ENCODE measurements around the gene DDX24. TPM values are rescaled to one million over a fixed set of nuclear protein-coding genes. Genes with fewer than 3 reads are reported as not detected.

DDX24 gene
- total and polyA plus RNA-seq, 9 of the 15 experiments (the other 6 are each of a cell fraction or from before 2014, with no cell fraction given) = 82.4 to 175 (median 122) TPM

DNA sequence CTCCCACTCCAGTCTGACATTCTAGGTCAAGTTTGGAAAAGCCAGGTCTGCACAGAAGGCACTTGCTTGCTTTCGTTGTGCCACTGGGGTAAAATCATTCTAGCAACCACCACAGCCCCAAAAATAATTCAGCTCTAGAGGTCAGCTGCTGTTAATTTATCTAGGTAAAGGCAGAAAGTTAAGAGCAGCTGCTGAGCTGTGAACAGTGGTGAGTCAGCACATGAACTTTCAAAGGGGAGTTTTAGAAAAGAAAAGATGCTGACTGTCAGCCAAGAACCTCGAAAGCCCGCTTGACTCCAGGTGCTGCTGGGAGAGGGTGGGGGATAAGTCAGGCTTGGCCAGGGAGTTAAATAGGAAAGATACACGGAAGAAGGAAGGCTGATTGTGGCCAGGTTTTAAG is 71.2 kb downstream of the DDX24 start (continued):
- TF ChIP-seq, protein P1, sequence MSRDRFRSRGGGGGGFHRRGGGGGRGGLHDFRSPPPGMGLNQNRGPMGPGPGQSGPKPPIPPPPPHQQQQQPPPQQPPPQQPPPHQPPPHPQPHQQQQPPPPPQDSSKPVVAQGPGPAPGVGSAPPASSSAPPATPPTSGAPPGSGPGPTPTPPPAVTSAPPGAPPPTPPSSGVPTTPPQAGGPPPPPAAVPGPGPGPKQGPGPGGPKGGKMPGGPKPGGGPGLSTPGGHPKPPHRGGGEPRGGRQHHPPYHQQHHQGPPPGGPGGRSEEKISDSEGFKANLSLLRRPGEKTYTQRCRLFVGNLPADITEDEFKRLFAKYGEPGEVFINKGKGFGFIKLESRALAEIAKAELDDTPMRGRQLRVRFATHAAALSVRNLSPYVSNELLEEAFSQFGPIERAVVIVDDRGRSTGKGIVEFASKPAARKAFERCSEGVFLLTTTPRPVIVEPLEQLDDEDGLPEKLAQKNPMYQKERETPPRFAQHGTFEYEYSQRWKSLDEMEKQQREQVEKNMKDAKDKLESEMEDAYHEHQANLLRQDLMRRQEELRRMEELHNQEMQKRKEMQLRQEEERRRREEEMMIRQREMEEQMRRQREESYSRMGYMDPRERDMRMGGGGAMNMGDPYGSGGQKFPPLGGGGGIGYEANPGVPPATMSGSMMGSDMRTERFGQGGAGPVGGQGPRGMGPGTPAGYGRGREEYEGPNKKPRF (IDR thresholded peaks at IDR 0.05; ENCODE audit: low read depth, low read length) = no peak
- TF ChIP-seq NBN (IDR thresholded peaks at IDR 0.05; ENCODE audit: low read depth) (no peak), CBX3 (IDR thresholded peaks at IDR 0.05; ENCODE audit: borderline replicate concordance in 1 of 2, low read length in 2 of 2) (no peak), CHCHD3 (CRISPR knock-in tag; IDR thresholded peaks at IDR 0.05) (no peak), PTBP1 (IDR thresholded peaks at IDR 0.05; ENCODE audit: low read depth, low read length) (no peak), MED1 (CRISPR knock-in tag; IDR thresholded peaks at IDR 0.05; ENCODE audit: borderline replicate concordance) (no peak), C11orf30 (IDR thresholded peaks at IDR 0.05; ENCODE audit: low read depth) (peak; percentile 35; the same call in 1 of the 2 replicates), ZNF507 (tag; conservative IDR thresholded peaks at IDR 0.05) (no peak), ZNF316 (IDR thresholded peaks at IDR 0.05) (0 out of 2 replicates have a peak, but pooled peaks have one; percentile 29), HOXB6 (CRISPR knock-in tag; IDR thresholded peaks at IDR 0.05; ENCODE audit: borderline replicate concordance) (no peak), OTX1 (CRISPR knock-in tag; IDR thresholded peaks at IDR 0.05) (no peak), MCM2 (IDR thresholded peaks at IDR 0.05; ENCODE audit: low read depth) (no peak), POLR2AphosphoS2 (IDR thresholded peaks at IDR 0.05; ENCODE audit: low read length) (no peak)
- TF ChIP-seq, protein P2, sequence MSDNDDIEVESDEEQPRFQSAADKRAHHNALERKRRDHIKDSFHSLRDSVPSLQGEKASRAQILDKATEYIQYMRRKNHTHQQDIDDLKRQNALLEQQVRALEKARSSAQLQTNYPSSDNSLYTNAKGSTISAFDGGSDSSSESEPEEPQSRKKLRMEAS (CRISPR knock-in tag; IDR thresholded peaks at IDR 0.05) = no peak
- TF ChIP-seq, protein P3, sequence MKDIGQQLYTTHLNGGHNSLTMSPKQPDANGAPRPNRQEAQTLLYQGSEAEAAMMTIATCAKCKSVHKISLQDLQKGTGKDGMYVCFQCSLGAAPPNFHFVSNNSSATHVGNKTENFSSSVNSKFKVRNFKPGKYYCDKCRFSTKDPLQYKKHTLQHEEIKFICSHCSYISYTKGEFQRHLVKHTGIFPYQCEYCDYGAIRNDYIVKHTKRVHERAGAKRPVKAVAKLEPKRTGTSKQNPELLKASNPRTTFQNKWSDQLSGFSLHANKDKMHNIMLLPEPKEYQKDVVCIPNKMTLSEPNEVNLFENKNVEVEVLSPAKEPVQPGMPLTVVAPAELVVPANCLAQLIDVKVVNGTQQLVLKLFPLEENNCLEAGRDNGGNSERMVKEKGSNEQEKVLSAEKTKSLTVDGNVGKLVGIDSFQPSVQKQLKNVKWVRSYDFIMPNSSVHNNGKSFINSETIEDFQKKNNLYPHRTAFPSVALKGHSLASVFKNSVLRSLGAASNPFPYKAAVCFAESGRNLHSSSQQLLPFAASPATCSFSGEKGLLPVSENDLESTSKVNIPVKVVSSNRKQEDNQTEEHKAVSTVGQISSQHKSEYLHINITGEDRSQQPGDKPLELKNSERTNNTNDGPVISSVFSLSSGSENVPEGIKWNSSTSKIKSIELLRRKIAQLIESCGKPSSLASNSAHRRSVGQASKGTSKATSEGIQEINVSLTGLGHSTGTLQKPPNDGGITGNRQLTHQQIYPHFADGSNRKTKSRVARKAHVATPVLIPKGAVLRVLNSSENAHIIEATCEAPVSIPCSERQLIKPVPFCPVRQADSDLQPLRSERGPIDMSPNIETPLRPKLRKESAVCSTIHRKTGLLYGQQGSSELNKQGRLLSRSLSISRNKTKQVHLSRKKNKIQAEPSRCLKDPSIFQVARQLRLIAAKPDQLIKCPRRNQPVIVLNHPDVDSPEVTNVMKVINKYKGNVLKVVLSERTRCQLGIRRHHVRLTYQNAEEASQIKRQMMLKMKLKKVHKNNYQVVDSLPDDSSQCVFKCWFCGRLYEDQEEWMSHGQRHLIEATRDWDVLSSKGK (CRISPR knock-in tag; IDR thresholded peaks at IDR 0.05) = no peak
